ENCODE measurements around the gene CPT1C. TPM values are rescaled to one million over a fixed set of nuclear protein-coding genes. Genes with fewer than 3 reads are reported as not detected.

CPT1C gene
- total RNA-seq, 5 donors from 2014 or later (not counting 1 experiment from before 2014, with no cell fraction given), result 1.4 to 2.2 (median 1.5) TPM; not detected in 1

- Histone ChIP-seq H3K27me3 (replicated peaks in 1 of 2; ENCODE audit: control insufficient read depth in 2 of 2, extremely low read depth in 1 of 2, insufficient read depth in 2 of 2, low read length in 1 of 2) (no peaks in the 10 kb centered on the region), H3K9me3 (no peaks in the 10 kb centered on the region), H3K36me3 (ENCODE audit: control insufficient read depth in 2 of 2, extremely low read depth in 1 of 2, insufficient read depth in 1 of 2, low read length in 1 of 2) (peaks cover 7 to 37% of the 10 kb centered on the region in 2 donors), H3K4me3 (ENCODE audit: control insufficient read depth in 1 of 2, extremely low read depth in 1 of 2, low read length in 1 of 2) (peak overlapping the region; percentile 93), H3K4me1 (ENCODE audit: control insufficient read depth in 1 of 2, extremely low read depth in 1 of 2, insufficient read depth in 2 of 2, low read length in 2 of 2) (peaks cover 4 to 48% of the 10 kb centered on the region in 2 experiments), H3K27ac (ENCODE audit: low read length) (peak overlapping the region; percentile 78)
- ATAC-seq (replicated peaks in 1 of 4) (peak in 1 of 4 experiments; percentile 0), DNase-seq (peak in 1 of 35 experiments; percentile 26)
- ChIA-PET POLR2A (interaction anchor here (0.7 to 1.8 kb wide), 4 partner anchors 11 to 31 kb away, joined by 3 to 6 read pairs (median 4); partner anchors contain the start of gene RRAS (in 1 of the 2)), CTCF (interaction anchor here in 1 of 2 donors (0.5 to 3.2 kb wide), 6 partner anchors 9 to 76 kb away, joined by 3 to 30 read pairs (median 4); partner anchors contain the start of genes PRMT1, RRAS and SCAF1)
- Mint-ChIP-seq H3K27me3 (no peaks in the 10 kb centered on the region), H3K9me3 (no peaks in the 10 kb centered on the region), H3K36me3 (peaks cover 6% of the 10 kb centered on the region), H3K27ac (peak overlapping the region; percentile 100), H3K4me1 (peaks cover 37 to 51% (median 40%) of the 10 kb centered on the region in 3 donors), H3K4me3 (peak overlapping the region; percentile 93 to 100 (median 99))
- WGBS (ENCODE audit: insufficient coverage), result 0% methylated on average over 7 of the region's 7 CpGs
Observed at GRCh38 chr19:49665036-49665350, 25.9 kb upstream of the CPT1C start.

GRCh38 chr19:49665351-49666119 lies 25.4 kb upstream of the CPT1C start, which contains the start of the genes BCL2L12 and IRF3:
BCL2L12 (plus strand) TSS chr19:49665933; CDS start chr19:49666693, 760 bp downstream.
IRF3 (minus strand) TSS chr19:49665857; CDS start chr19:49664838, 1,019 bp downstream.
- no peaks in the 10 kb centered on the region for H3K9me3 ChIP-seq
- peak; percentile 97 to 100 (median 99) for DNase-seq
- no peaks in the 10 kb centered on the region for H3K27me3 ChIP-seq (replicated peaks in 1 of 2; ENCODE audit: control insufficient read depth in 2 of 2, extremely low read depth in 1 of 2, insufficient read depth in 2 of 2, low read length in 1 of 2)
- H3K27me3 Mint-ChIP-seq, result no peaks in the 10 kb centered on the region
- ChIA-PET POLR2A (interaction anchor here (0.7 to 1.8 kb wide), 4 partner anchors 11 to 30 kb away, joined by 3 to 6 read pairs (median 4); partner anchors contain the start of gene RRAS (in 1 of the 2)), CTCF (interaction anchor here in 1 of 2 donors (0.5 to 3.2 kb wide), 6 partner anchors 10 to 76 kb away, joined by 3 to 30 read pairs (median 4); partner anchors contain the start of genes PRMT1, RRAS and SCAF1)
- H3K27ac Mint-ChIP-seq, result peak within 1 kb of the TSS; percentile 100
- peak within 1 kb of the TSS; percentile 78 for H3K27ac ChIP-seq (ENCODE audit: low read length)
- peak within 1 kb of the TSS; percentile 93 to 100 (median 99) for H3K4me3 Mint-ChIP-seq
- H3K36me3 Mint-ChIP-seq, result peaks cover 4% of the 10 kb centered on the region
- H3K36me3 ChIP-seq (ENCODE audit: control insufficient read depth in 2 of 2, extremely low read depth in 1 of 2, insufficient read depth in 1 of 2, low read length in 1 of 2), result peaks cover 7 to 32% of the 10 kb centered on the region in 2 donors
- H3K4me1 Mint-ChIP-seq, result peaks cover 36 to 48% (median 37%) of the 10 kb centered on the region in 3 donors
- peak within 1 kb of the TSS; percentile 93 for H3K4me3 ChIP-seq (ENCODE audit: control insufficient read depth in 1 of 2, extremely low read depth in 1 of 2, low read length in 1 of 2)
- H3K9me3 Mint-ChIP-seq, result no peaks in the 10 kb centered on the region
- peaks cover 4 to 46% of the 10 kb centered on the region in 2 experiments for H3K4me1 ChIP-seq (ENCODE audit: control insufficient read depth in 1 of 2, extremely low read depth in 1 of 2, insufficient read depth in 2 of 2, low read length in 2 of 2)
- WGBS (ENCODE audit: insufficient coverage), result under 1% methylated on average over 43 of the region's 50 CpGs
- peak; percentile 81 to 85 (median 82) for ATAC-seq (replicated peaks in 1 of 4)

- POLR2A ChIA-PET, result no interaction called here
- peak overlapping the region; percentile 93 for H3K4me3 ChIP-seq (ENCODE audit: control insufficient read depth in 1 of 2, extremely low read depth in 1 of 2, low read length in 1 of 2)
- CTCF ChIA-PET, result interaction anchor here in 1 of 2 donors (1.0 to 3.2 kb wide), 4 partner anchors 11 to 26 kb away, joined by 3 to 30 read pairs (median 5); partner anchors contain the start of genes RRAS and SCAF1
- H3K4me1 ChIP-seq (ENCODE audit: control insufficient read depth in 1 of 2, extremely low read depth in 1 of 2, insufficient read depth in 2 of 2, low read length in 2 of 2), result peaks cover 4 to 43% of the 10 kb centered on the region in 2 experiments
- peak overlapping the region; percentile 93 to 100 (median 99) for H3K4me3 Mint-ChIP-seq
- WGBS (ENCODE audit: insufficient coverage), result 0% methylated on average over 2 of the region's 9 CpGs
- peak overlapping the region; percentile 100 for H3K27ac Mint-ChIP-seq
- peaks cover 7 to 26% of the 10 kb centered on the region in 2 donors for H3K36me3 ChIP-seq (ENCODE audit: control insufficient read depth in 2 of 2, extremely low read depth in 1 of 2, insufficient read depth in 1 of 2, low read length in 1 of 2)
- peak overlapping the region; percentile 78 for H3K27ac ChIP-seq (ENCODE audit: low read length)
- DNase-seq (peak in 1 of 35 experiments; percentile 14), ATAC-seq (replicated peaks in 1 of 4) (peak in 2 of 4 experiments; percentile 0 to 13)
- H3K36me3 Mint-ChIP-seq, result peaks cover 4% of the 10 kb centered on the region
- no peaks in the 10 kb centered on the region for H3K9me3 ChIP-seq
- no peaks in the 10 kb centered on the region for H3K27me3 ChIP-seq (replicated peaks in 1 of 2; ENCODE audit: control insufficient read depth in 2 of 2, extremely low read depth in 1 of 2, insufficient read depth in 2 of 2, low read length in 1 of 2)
- no peaks in the 10 kb centered on the region for H3K27me3 Mint-ChIP-seq
- H3K4me1 Mint-ChIP-seq, result peaks cover 35 to 48% (median 37%) of the 10 kb centered on the region in 3 donors
- no peaks in the 10 kb centered on the region for H3K9me3 Mint-ChIP-seq
Observed at GRCh38 chr19:49666120-49666444, 24.8 kb upstream of the CPT1C start.

- no peak for ATAC-seq (replicated peaks in 1 of 4)
- no peaks in the 10 kb centered on the region for H3K9me3 Mint-ChIP-seq
- 100% methylated on average over 1 of the region's 2 CpGs for WGBS (ENCODE audit: insufficient coverage)
- Histone ChIP-seq H3K27me3 (replicated peaks in 1 of 2; ENCODE audit: control insufficient read depth in 2 of 2, extremely low read depth in 1 of 2, insufficient read depth in 2 of 2, low read length in 1 of 2) (no peaks in the 10 kb centered on the region), H3K9me3 (no peaks in the 10 kb centered on the region), H3K27ac (ENCODE audit: low read length) (no peak overlapping the region), H3K36me3 (ENCODE audit: control insufficient read depth in 2 of 2, extremely low read depth in 1 of 2, insufficient read depth in 1 of 2, low read length in 1 of 2) (peaks cover 11 to 14% of the 10 kb centered on the region in 2 donors), H3K4me1 (ENCODE audit: control insufficient read depth in 1 of 2, extremely low read depth in 1 of 2, insufficient read depth in 2 of 2, low read length in 2 of 2) (peaks cover 4 to 39% of the 10 kb centered on the region in 2 experiments), H3K4me3 (ENCODE audit: control insufficient read depth in 1 of 2, extremely low read depth in 1 of 2, low read length in 1 of 2) (no peak overlapping the region)
- POLR2A ChIA-PET, result no interaction called here
- peaks cover 4% of the 10 kb centered on the region for H3K36me3 Mint-ChIP-seq
- DNase-seq, result no peak
- CTCF ChIA-PET, result interaction anchor here in 1 of 2 donors (0.6 to 1.1 kb wide), 2 partner anchors 9 to 13 kb away, joined by 3 to 5 read pairs; partner anchors contain the start of gene PRMT1
- peaks cover 39 to 48% (median 44%) of the 10 kb centered on the region in 3 donors for H3K4me1 Mint-ChIP-seq
- peak overlapping the region; percentile 93 to 100 (median 99) for H3K4me3 Mint-ChIP-seq
- H3K27ac Mint-ChIP-seq, result peak overlapping the region in 1 of 2 donors; percentile 55
- H3K27me3 Mint-ChIP-seq, result no peaks in the 10 kb centered on the region
Observed at GRCh38 chr19:49667473-49667872, 23.4 kb upstream of the CPT1C start.

- 97% methylated on average over 3 of the region's 3 CpGs for WGBS (ENCODE audit: insufficient coverage)
- POLR2A ChIA-PET, result no interaction called here
Observed at GRCh38 chr19:49669516-49669915, 21.4 kb upstream of the CPT1C start.

More at GRCh38 chr19:49669516-49669915, 21.4 kb upstream of the CPT1C start:
- H3K4me1 ChIP-seq (ENCODE audit: control insufficient read depth in 1 of 2, extremely low read depth in 1 of 2, insufficient read depth in 2 of 2, low read length in 2 of 2), result peaks cover 4 to 21% of the 10 kb centered on the region in 2 experiments
- Mint-ChIP-seq H3K4me3 (no peak overlapping the region), H3K36me3 (peaks cover 4% of the 10 kb centered on the region), H3K27me3 (no peaks in the 10 kb centered on the region), H3K4me1 (peaks cover 20 to 35% (median 34%) of the 10 kb centered on the region in 3 donors), H3K27ac (no peak overlapping the region), H3K9me3 (no peaks in the 10 kb centered on the region)
- H3K27ac ChIP-seq (ENCODE audit: low read length), result no peak overlapping the region
- no peak for ATAC-seq (replicated peaks in 1 of 4)
- H3K36me3 ChIP-seq (ENCODE audit: control insufficient read depth in 2 of 2, extremely low read depth in 1 of 2, insufficient read depth in 1 of 2, low read length in 1 of 2), result peaks cover 4% of the 10 kb centered on the region in 2 donors
- no peaks in the 10 kb centered on the region for H3K27me3 ChIP-seq (replicated peaks in 1 of 2; ENCODE audit: control insufficient read depth in 2 of 2, extremely low read depth in 1 of 2, insufficient read depth in 2 of 2, low read length in 1 of 2)
- H3K9me3 ChIP-seq, result no peaks in the 10 kb centered on the region
- H3K4me3 ChIP-seq (ENCODE audit: control insufficient read depth in 1 of 2, extremely low read depth in 1 of 2, low read length in 1 of 2), result no peak overlapping the region
- CTCF ChIA-PET, result no interaction called here
- no peak for DNase-seq

Data from T-cell (primary cell).